ENCODE measurements around the gene MBTPS2.
"Not testable (repeated sequence)": the region's sequence is repeated elsewhere in the genome, so short reads cannot be mapped to it uniquely, and the experiment has no call there.

The MBTPS2 gene

DNA sequence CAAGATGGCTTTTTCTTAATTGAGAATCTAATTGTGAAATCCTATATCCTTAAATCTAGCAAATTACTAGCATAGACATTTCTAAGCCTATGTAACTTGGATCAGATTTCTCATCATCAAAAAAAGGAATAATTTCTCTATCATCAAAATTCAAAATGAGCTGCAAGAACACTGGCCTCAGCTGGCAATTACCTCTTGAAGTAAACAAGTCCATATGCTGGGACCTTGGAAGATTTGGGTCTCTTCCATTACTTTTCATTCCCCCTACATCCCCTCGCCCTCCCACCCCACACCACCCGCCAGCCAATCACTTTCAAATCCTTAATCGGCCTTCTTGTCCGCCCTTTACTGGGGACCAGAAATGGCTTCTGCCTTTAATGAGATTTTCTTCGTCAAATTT, 23.3 kb upstream of the MBTPS2 start:
- H3K9ac ChIP-seq (ENCODE audit: low read length in 2 of 2): no peak overlapping the region
- peaks cover 0 to 5% of the 10 kb centered on the region in 2 donors for H3K9me3 ChIP-seq (ENCODE audit: control insufficient read depth in 2 of 2, low read length in 2 of 2)
- H3K36me3 ChIP-seq (ENCODE audit: control insufficient read depth in 2 of 2, insufficient read depth in 2 of 2, low read length in 2 of 2): no peaks in the 10 kb centered on the region
- H3K4me1 ChIP-seq (ENCODE audit: control insufficient read depth, insufficient read depth, low read length): no peaks in the 10 kb centered on the region
- H3K27me3 ChIP-seq (ENCODE audit: control insufficient read depth in 1 of 2, insufficient read depth in 2 of 2, low read length in 2 of 2): no peaks in the 10 kb centered on the region
- H3K27ac ChIP-seq (ENCODE audit: low read length): no peak overlapping the region
- H3K4me3 ChIP-seq (ENCODE audit: low read length in 2 of 2): no peak overlapping the region

- not testable (repeated sequence) for H3K4me1 ChIP-seq (ENCODE audit: control insufficient read depth, insufficient read depth, low read length); H3K9me3 ChIP-seq (ENCODE audit: control insufficient read depth in 2 of 2, low read length in 2 of 2); H3K36me3 ChIP-seq (ENCODE audit: control insufficient read depth in 2 of 2, insufficient read depth in 2 of 2, low read length in 2 of 2); H3K9ac ChIP-seq (ENCODE audit: low read length in 2 of 2); H3K27me3 ChIP-seq (ENCODE audit: control insufficient read depth in 1 of 2, insufficient read depth in 2 of 2, low read length in 2 of 2); H3K4me3 ChIP-seq (ENCODE audit: low read length in 2 of 2); H3K27ac ChIP-seq (ENCODE audit: low read length)
Measured at GRCh38 chrX:21820170-21820569, 19.2 kb upstream of the MBTPS2 start.

DNA sequence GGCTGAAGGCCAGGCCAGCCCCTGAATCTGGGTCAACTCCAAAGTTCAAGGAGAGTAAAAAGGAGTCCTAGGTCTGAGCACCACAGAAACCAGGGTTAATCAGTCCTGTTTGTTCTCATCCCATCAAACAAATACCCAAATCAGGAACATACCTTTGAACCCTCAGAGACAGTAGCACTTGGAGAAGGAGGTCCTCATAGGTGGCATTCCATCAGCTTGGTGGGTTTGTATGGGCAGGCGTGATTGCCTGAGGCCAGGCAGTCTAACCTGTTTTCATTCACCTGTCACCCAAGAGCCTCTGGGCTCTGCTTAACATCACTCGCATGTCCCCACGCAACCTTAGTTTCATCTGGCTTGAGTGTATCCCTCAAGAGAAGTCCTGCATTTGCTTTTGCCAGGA, 17.5 kb upstream of the MBTPS2 start:
- Histone ChIP-seq H3K27me3 (ENCODE audit: control insufficient read depth in 1 of 2, insufficient read depth in 2 of 2, low read length in 2 of 2) (no peaks in the 10 kb centered on the region), H3K4me3 (ENCODE audit: low read length in 2 of 2) (no peak overlapping the region), H3K9me3 (ENCODE audit: control insufficient read depth in 2 of 2, low read length in 2 of 2) (no peaks in the 10 kb centered on the region), H3K36me3 (ENCODE audit: control insufficient read depth in 2 of 2, insufficient read depth in 2 of 2, low read length in 2 of 2) (no peaks in the 10 kb centered on the region), H3K9ac (ENCODE audit: low read length in 2 of 2) (no peak overlapping the region), H3K27ac (ENCODE audit: low read length) (no peak overlapping the region), H3K4me1 (ENCODE audit: control insufficient read depth, insufficient read depth, low read length) (no peaks in the 10 kb centered on the region)

DNA sequence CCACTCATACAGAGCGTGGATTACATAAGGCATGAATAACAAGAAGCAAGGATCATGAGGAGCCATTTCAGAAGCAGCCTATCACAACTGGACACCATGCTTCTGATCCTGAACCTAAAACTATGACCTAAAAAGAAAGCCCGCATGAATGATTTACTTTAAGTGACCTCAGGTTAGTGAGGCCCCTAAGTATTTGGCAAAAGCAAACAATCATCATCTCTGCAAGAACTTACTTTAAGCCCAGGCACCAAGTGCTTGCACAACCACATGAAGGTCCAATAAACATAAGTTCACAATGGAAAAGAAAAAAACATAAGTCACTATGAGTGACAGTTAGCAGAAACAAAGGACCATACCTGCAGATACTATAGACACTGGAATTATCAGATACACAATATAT, 7.9 kb upstream of the MBTPS2 start:
- no peak overlapping the region for H3K9ac ChIP-seq (ENCODE audit: low read length in 2 of 2)
- H3K36me3 ChIP-seq (ENCODE audit: control insufficient read depth in 2 of 2, insufficient read depth in 2 of 2, low read length in 2 of 2): no peaks in the 10 kb centered on the region
- H3K4me1 ChIP-seq (ENCODE audit: control insufficient read depth, insufficient read depth, low read length): no peaks in the 10 kb centered on the region
- H3K27me3 ChIP-seq (ENCODE audit: control insufficient read depth in 1 of 2, insufficient read depth in 2 of 2, low read length in 2 of 2): no peaks in the 10 kb centered on the region
- no peak overlapping the region for H3K4me3 ChIP-seq (ENCODE audit: low read length in 2 of 2)
- no peaks in the 10 kb centered on the region for H3K9me3 ChIP-seq (ENCODE audit: control insufficient read depth in 2 of 2, low read length in 2 of 2)
- H3K27ac ChIP-seq (ENCODE audit: low read length): no peak overlapping the region

DNA sequence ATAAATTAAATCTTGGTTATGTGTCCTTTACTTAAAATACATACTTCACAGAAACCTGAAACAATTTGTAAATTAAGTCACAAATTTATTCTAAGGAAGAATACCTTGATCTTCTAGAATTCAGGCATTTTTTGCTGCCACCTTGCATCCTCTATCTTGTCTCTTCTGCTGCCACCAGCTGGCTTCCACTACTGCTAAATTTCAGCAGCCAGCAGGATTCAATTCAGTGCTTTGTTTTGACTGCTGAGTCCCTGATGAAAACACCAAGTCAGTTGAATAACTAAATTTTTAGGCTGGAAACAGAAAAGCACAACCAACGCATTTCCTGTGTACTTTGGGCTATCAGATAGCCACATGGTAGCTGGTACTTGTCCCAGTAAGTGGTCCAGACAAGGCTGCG, 2.4 kb upstream of the MBTPS2 start:
- no peak overlapping the region for H3K27ac ChIP-seq (ENCODE audit: low read length)
- no peaks in the 10 kb centered on the region for H3K9me3 ChIP-seq (ENCODE audit: control insufficient read depth in 2 of 2, low read length in 2 of 2)
- no peaks in the 10 kb centered on the region for H3K27me3 ChIP-seq (ENCODE audit: control insufficient read depth in 1 of 2, insufficient read depth in 2 of 2, low read length in 2 of 2)
- H3K36me3 ChIP-seq (ENCODE audit: control insufficient read depth in 2 of 2, insufficient read depth in 2 of 2, low read length in 2 of 2): no peaks in the 10 kb centered on the region
- no peak overlapping the region for H3K4me3 ChIP-seq (ENCODE audit: low read length in 2 of 2)
- no peak overlapping the region for H3K9ac ChIP-seq (ENCODE audit: low read length in 2 of 2)
- peaks cover 5% of the 10 kb centered on the region for H3K4me1 ChIP-seq (ENCODE audit: control insufficient read depth, insufficient read depth, low read length)

DNA sequence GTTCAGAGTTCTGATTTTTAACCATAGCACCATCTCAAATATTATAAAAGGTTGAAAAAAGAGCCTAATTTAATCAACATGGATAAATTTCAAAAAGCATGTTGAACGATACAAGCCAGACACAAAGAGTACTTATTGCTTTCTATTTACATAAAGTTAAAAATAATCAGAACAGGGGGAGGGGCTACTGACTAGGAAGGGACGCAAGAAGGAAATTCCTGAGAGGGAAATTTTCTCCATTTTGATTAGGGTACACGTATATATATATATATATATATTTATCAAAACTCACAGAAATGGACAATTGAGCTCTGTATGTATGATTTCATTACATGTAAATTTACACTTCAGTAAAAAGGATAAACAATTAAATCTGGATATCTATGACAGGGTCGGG, 482 bp upstream of the MBTPS2 start:
- peak overlapping the region; percentile 58 for H3K27ac ChIP-seq (ENCODE audit: low read length)
- no peaks in the 10 kb centered on the region for H3K27me3 ChIP-seq (ENCODE audit: control insufficient read depth in 1 of 2, insufficient read depth in 2 of 2, low read length in 2 of 2)

DNA sequence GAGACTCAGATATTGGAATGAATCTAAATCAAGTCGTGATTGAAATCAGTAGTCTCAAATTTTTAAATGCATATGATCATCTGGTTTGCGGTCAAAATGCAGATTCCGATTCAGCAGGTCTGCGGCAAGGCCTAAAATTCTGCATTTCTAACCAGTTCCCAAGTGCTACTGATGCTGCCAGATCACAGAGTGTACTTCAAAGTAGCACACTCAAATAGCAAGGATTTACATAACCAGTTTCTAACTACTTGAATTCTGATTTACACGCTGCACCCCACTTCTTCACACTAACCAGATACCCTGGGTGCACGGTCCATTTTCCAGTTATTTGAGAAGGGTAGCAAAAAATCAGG, 752 bp downstream of the MBTPS2 start:
- Histone ChIP-seq H3K27me3 (ENCODE audit: control insufficient read depth in 1 of 2, insufficient read depth in 2 of 2, low read length in 2 of 2) (no peaks in the 10 kb centered on the region), H3K4me3 (ENCODE audit: low read length in 2 of 2) (peak overlapping the region; percentile 61 to 86), H3K27ac (ENCODE audit: low read length) (peak overlapping the region; percentile 58), H3K36me3 (ENCODE audit: control insufficient read depth in 2 of 2, insufficient read depth in 2 of 2, low read length in 2 of 2) (no peaks in the 10 kb centered on the region), H3K9me3 (ENCODE audit: control insufficient read depth in 2 of 2, low read length in 2 of 2) (no peaks in the 10 kb centered on the region), H3K9ac (ENCODE audit: low read length in 2 of 2) (peak overlapping the region; percentile 76 to 78), H3K4me1 (ENCODE audit: control insufficient read depth, insufficient read depth, low read length) (peaks cover 5% of the 10 kb centered on the region)

More for the DNA sequence above, 482 bp upstream of the MBTPS2 start:
- Histone ChIP-seq H3K9me3 (ENCODE audit: control insufficient read depth in 2 of 2, low read length in 2 of 2) (no peaks in the 10 kb centered on the region), H3K4me1 (ENCODE audit: control insufficient read depth, insufficient read depth, low read length) (peaks cover 5% of the 10 kb centered on the region), H3K9ac (ENCODE audit: low read length in 2 of 2) (peak overlapping the region; percentile 71 to 76), H3K4me3 (ENCODE audit: low read length in 2 of 2) (peak overlapping the region; percentile 61 to 86), H3K36me3 (ENCODE audit: control insufficient read depth in 2 of 2, insufficient read depth in 2 of 2, low read length in 2 of 2) (no peaks in the 10 kb centered on the region)

- H3K27me3 ChIP-seq (ENCODE audit: control insufficient read depth in 1 of 2, insufficient read depth in 2 of 2, low read length in 2 of 2): no peaks in the 10 kb centered on the region
- no peak overlapping the region for H3K27ac ChIP-seq (ENCODE audit: low read length)
- no peak overlapping the region for H3K4me3 ChIP-seq (ENCODE audit: low read length in 2 of 2)
- peaks cover 5% of the 10 kb centered on the region for H3K4me1 ChIP-seq (ENCODE audit: control insufficient read depth, insufficient read depth, low read length)
- no peaks in the 10 kb centered on the region for H3K9me3 ChIP-seq (ENCODE audit: control insufficient read depth in 2 of 2, low read length in 2 of 2)
- H3K9ac ChIP-seq (ENCODE audit: low read length in 2 of 2): no peak overlapping the region
- H3K36me3 ChIP-seq (ENCODE audit: control insufficient read depth in 2 of 2, insufficient read depth in 2 of 2, low read length in 2 of 2): no peaks in the 10 kb centered on the region
Measured at GRCh38 chrX:21843179-21843578, 3.8 kb downstream of the MBTPS2 start.

- no peak overlapping the region for H3K4me3 ChIP-seq (ENCODE audit: low read length in 2 of 2)
- no peak overlapping the region for H3K9ac ChIP-seq (ENCODE audit: low read length in 2 of 2)
- H3K27me3 ChIP-seq (ENCODE audit: control insufficient read depth in 1 of 2, insufficient read depth in 2 of 2, low read length in 2 of 2): no peaks in the 10 kb centered on the region
- H3K9me3 ChIP-seq (ENCODE audit: control insufficient read depth in 2 of 2, low read length in 2 of 2): no peaks in the 10 kb centered on the region
- H3K36me3 ChIP-seq (ENCODE audit: control insufficient read depth in 2 of 2, insufficient read depth in 2 of 2, low read length in 2 of 2): no peaks in the 10 kb centered on the region
- H3K4me1 ChIP-seq (ENCODE audit: control insufficient read depth, insufficient read depth, low read length): peaks cover 5% of the 10 kb centered on the region
- no peak overlapping the region for H3K27ac ChIP-seq (ENCODE audit: low read length)
Measured at GRCh38 chrX:21845096-21845495, 5.7 kb downstream of the MBTPS2 start.

DNA sequence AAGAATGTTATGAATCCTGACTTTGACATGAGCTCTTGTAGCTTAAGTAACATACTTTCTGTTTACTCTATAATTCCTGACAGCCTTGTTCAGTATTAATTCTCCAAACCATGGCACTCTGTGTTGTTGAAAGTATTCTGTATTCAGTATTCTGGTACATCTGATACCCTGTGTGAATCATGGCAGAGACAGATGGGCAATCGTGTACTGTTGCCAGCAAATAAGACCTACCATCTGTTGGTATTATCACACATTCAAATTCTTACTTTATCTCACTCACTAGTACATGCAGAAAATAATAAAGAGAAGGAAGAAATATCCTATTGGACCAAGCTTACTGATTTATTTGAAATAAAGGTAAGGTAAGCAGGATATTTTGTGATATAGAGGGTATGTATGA, 7.9 kb downstream of the MBTPS2 start:
- Histone ChIP-seq H3K4me3 (ENCODE audit: low read length in 2 of 2) (no peak overlapping the region), H3K9me3 (ENCODE audit: control insufficient read depth in 2 of 2, low read length in 2 of 2) (no peaks in the 10 kb centered on the region), H3K4me1 (ENCODE audit: control insufficient read depth, insufficient read depth, low read length) (no peaks in the 10 kb centered on the region), H3K27me3 (ENCODE audit: control insufficient read depth in 1 of 2, insufficient read depth in 2 of 2, low read length in 2 of 2) (no peaks in the 10 kb centered on the region), H3K36me3 (ENCODE audit: control insufficient read depth in 2 of 2, insufficient read depth in 2 of 2, low read length in 2 of 2) (no peaks in the 10 kb centered on the region), H3K27ac (ENCODE audit: low read length) (no peak overlapping the region), H3K9ac (ENCODE audit: low read length in 2 of 2) (no peak overlapping the region)

DNA sequence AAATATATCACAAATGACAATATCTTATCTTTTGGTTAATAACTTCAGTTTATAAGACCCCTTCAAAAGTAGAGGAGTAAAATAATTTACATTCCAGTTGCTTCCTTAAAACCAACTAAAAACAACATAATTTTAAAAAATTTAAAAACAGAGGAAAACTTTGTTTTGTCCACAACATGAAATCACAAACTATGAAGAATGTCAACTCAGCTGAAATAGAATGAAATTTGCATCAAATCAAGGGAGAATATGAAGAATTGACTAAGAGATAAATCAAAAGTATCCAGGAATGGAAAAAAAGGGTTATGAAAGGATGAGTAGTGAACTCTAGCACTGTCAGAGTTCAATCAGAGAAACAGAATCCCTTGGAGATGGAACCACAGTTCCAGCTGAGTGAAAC, 14.2 kb downstream of the MBTPS2 start:
- Histone ChIP-seq H3K27me3 (ENCODE audit: control insufficient read depth in 1 of 2, insufficient read depth in 2 of 2, low read length in 2 of 2) (no peaks in the 10 kb centered on the region), H3K27ac (ENCODE audit: low read length) (no peak overlapping the region), H3K4me3 (ENCODE audit: low read length in 2 of 2) (no peak overlapping the region), H3K9ac (ENCODE audit: low read length in 2 of 2) (no peak overlapping the region), H3K4me1 (ENCODE audit: control insufficient read depth, insufficient read depth, low read length) (no peaks in the 10 kb centered on the region), H3K9me3 (ENCODE audit: control insufficient read depth in 2 of 2, low read length in 2 of 2) (no peaks in the 10 kb centered on the region), H3K36me3 (ENCODE audit: control insufficient read depth in 2 of 2, insufficient read depth in 2 of 2, low read length in 2 of 2) (peaks cover 8 to 11% of the 10 kb centered on the region in 2 donors)
